Fibroblast of peridontal ligament (primary cell): ENCODE results near the gene BAHCC1.
A peak's percentile ranks its signal among the peaks of the same experiment; 100 is the strongest.
"Not testable (repeated sequence)": the region's sequence is repeated elsewhere in the genome, so short reads cannot be mapped to it uniquely, and the experiment has no call there.

ENCODE experiments used
- DNase-seq: peaks from one replicate; pipeline ENCODE4 v3.0.0-alpha.2; 2010; ENCODE audit errors: extremely low read depth

Gene BAHCC1

GRCh38 chr17:81394921-81395599 is at the start of gene BAHCC1:
Gene BAHCC1, plus strand, starts transcription at chr17:81395457. Its CDS starts 4,283 bp downstream, at chr17:81399740.
- peak; percentile 100 for DNase-seq

- DNase-seq: peak; percentile 91
Measured at GRCh38 chr17:81346090-81346907, 49.0 kb upstream of the BAHCC1 start.

GRCh38 chr17:81346908-81347349 is 48.3 kb upstream of the BAHCC1 start:
- DNase-seq: no peak

- DNase-seq: no peak
Measured at GRCh38 chr17:81347437-81347836, 47.8 kb upstream of the BAHCC1 start.

- DNase-seq: no peak
Measured at GRCh38 chr17:81348097-81349055, 46.9 kb upstream of the BAHCC1 start.

GRCh38 chr17:81349397-81350319 is 45.6 kb upstream of the BAHCC1 start:
- DNase-seq: no peak

GRCh38 chr17:81350320-81350890 is 44.9 kb upstream of the BAHCC1 start:
- DNase-seq: no peak

- not testable (repeated sequence) for DNase-seq
Measured at GRCh38 chr17:81351329-81352052, 43.8 kb upstream of the BAHCC1 start.

- not testable (repeated sequence) for DNase-seq
Measured at GRCh38 chr17:81352056-81352455, 43.2 kb upstream of the BAHCC1 start.

GRCh38 chr17:81354252-81354953 is 40.9 kb upstream of the BAHCC1 start:
- no peak for DNase-seq

- no peak for DNase-seq
Measured at GRCh38 chr17:81354954-81355347, 40.3 kb upstream of the BAHCC1 start.

- DNase-seq: no peak
Measured at GRCh38 chr17:81359218-81359617, 36.0 kb upstream of the BAHCC1 start.

GRCh38 chr17:81362001-81362400 is 33.3 kb upstream of the BAHCC1 start:
- DNase-seq: not testable (repeated sequence)

- DNase-seq: no peak
Measured at GRCh38 chr17:81364278-81365147, 30.7 kb upstream of the BAHCC1 start.

GRCh38 chr17:81365148-81365600 is 30.1 kb upstream of the BAHCC1 start:
- DNase-seq: peak; percentile 39

GRCh38 chr17:81365601-81366585 is 29.4 kb upstream of the BAHCC1 start:
- no peak for DNase-seq

GRCh38 chr17:81366648-81367047 is 28.6 kb upstream of the BAHCC1 start:
- no peak for DNase-seq
